GM12878 (cell line): ENCODE measurements around the gene GFRA1. TPM values are rescaled to one million over a fixed set of nuclear protein-coding genes. Genes with fewer than 3 reads are reported as not detected.

ENCODE experiments used
- ATAC-seq: fragments of 200-7000 bp; cut with Tn5 transposase; 3 replicates; pipeline ENCODE4 v1.9.1; 2020; ENCODE audit warnings: mild to moderate bottlenecking, moderate library complexity
- BruUV-seq: library from RNA; stranded (reverse); fragments of 400-500 nt; replicated peaks from 2 replicates; lab custom pipeline; 2021; lab: Mats Ljungman, UMichigan
- CTCF ChIA-PET: fragments of 300-600 bp; sonication (Branson Sonifier 250); formaldehyde crosslinking; extraction: SDS; loops from one replicate; lab custom pipeline; 2021; ENCODE audit warnings: inconsistent platforms; lab: Yijun Ruan, JAX
- POLR2A ChIA-PET: fragments of 350-600 bp; formaldehyde crosslinking; extraction: SDS; loops from one replicate; lab custom pipeline; 2021; ENCODE audit warnings: inconsistent platforms; lab: Charles Lee
- RAD21 ChIA-PET: fragments of 300-600 bp; sonication (Branson Sonifier 250); formaldehyde crosslinking; loops from one replicate; lab custom pipeline; 2023; ENCODE audit warnings: antibody characterized with exemption; ENCODE audit not compliant: unreplicated experiment; lab: Charles Lee
- SMC1A ChIA-PET: fragments of 300-600 bp; sonication (Branson Sonifier 250); formaldehyde crosslinking; loops from one replicate; lab custom pipeline; 2023; ENCODE audit not compliant: unreplicated experiment, uncharacterized antibody; lab: Charles Lee
- DNase-seq: peaks from one replicate; pipeline ENCODE4 v3.0.0-alpha.2; 2011; ENCODE audit warnings: low read depth, low spot score
- FAIRE-seq: peaks from 3 replicates; lab custom pipeline; 2011; peaks lifted over from hg19 to GRCh38; lab: Jason Lieb, UNC
- H2AFZ ChIP-seq: 2 replicates; pipeline ENCODE4 v1.6.0; 2011; ENCODE audit warnings: low read depth, low read length, control low read depth; ENCODE audit not compliant: control insufficient read depth
- H3K27ac ChIP-seq: 2 replicates; pipeline ENCODE4 v1.5.1; 2011; ENCODE audit warnings: control low read depth; ENCODE audit not compliant: control insufficient read depth, insufficient read depth
- H3K27me3 ChIP-seq, 2 experiments: replicated peaks in 1 of 2; 2 replicates each; pipeline versions ENCODE4 v1.6.0 to v1.6.1; 2011; ENCODE audit warnings: low read length in 1 of 2; ENCODE audit not compliant: control insufficient read depth in 2 of 2, insufficient read depth in 2 of 2
- H3K36me3 ChIP-seq, 2 experiments: 2 replicates each; pipeline ENCODE4 v1.5.1; 2011; ENCODE audit warnings: low read length in 1 of 2; ENCODE audit not compliant: control insufficient read depth in 2 of 2, insufficient read depth in 2 of 2
- H3K4me1 ChIP-seq: 2 replicates; pipeline ENCODE4 v1.6.1; 2011; ENCODE audit warnings: mild to moderate bottlenecking, low read length, moderate library complexity, mixed read lengths; ENCODE audit not compliant: control insufficient read depth, insufficient read depth
- H3K4me2 ChIP-seq: 2 replicates; pipeline ENCODE4 v1.6.0; 2011; ENCODE audit warnings: control low read depth; ENCODE audit not compliant: control insufficient read depth, insufficient read depth
- H3K4me3 ChIP-seq: fragments of 200-600 bp; sonication (generic); 2 replicates; pipeline ENCODE4 v1.5.1; 2016
- H3K79me2 ChIP-seq: 2 replicates; pipeline ENCODE4 v1.6.0; 2011; ENCODE audit warnings: low read length; ENCODE audit not compliant: control insufficient read depth, insufficient read depth
- H3K9ac ChIP-seq: 2 replicates; pipeline ENCODE4 v1.8.0; 2011; ENCODE audit warnings: low read length, control low read depth, mixed read lengths; ENCODE audit not compliant: control insufficient read depth, insufficient read depth
- H3K9me3 ChIP-seq: replicated peaks from 3 replicates; pipeline ENCODE4 v1.5.1; 2011; ENCODE audit warnings: mild to moderate bottlenecking, low read length; ENCODE audit not compliant: control insufficient read depth, insufficient read depth
- H4K20me1 ChIP-seq: 2 replicates; pipeline ENCODE4 v1.6.0; 2011; ENCODE audit not compliant: control insufficient read depth, insufficient read depth
- JUNB ChIP-seq: IDR thresholded peaks from 2 replicates; pipeline ENCODE4 v1.6.1; 2016; ENCODE audit warnings: antibody characterized with exemption, mild to moderate bottlenecking
- LARP7 ChIP-seq: fragments of 450-650 bp; IDR thresholded peaks from 2 replicates; pipeline ENCODE4 v1.6.1; 2017; ENCODE audit warnings: mild to moderate bottlenecking
- MTA2 ChIP-seq: fragments of 450-650 bp; IDR thresholded peaks from 2 replicates; pipeline ENCODE4 v1.6.1; 2016; ENCODE audit warnings: low read depth, mild to moderate bottlenecking, moderate library complexity
- POLR2AphosphoS2 ChIP-seq: IDR thresholded peaks from 2 replicates; pipeline ENCODE4 v1.6.1; 2011; ENCODE audit warnings: low read depth, mild to moderate bottlenecking, low read length, improper control_type of control experiment, moderate library complexity
- SPI1 ChIP-seq: IDR thresholded peaks from 2 replicates; pipeline ENCODE4 v1.6.1; 2011; ENCODE audit warnings: low read depth, mild to moderate bottlenecking, low read length, moderate library complexity, borderline replicate concordance; ENCODE audit not compliant: insufficient read depth
- SRF ChIP-seq, 2 experiments: IDR thresholded peaks; 2 replicates each; pipeline ENCODE4 v1.6.1; 2011; ENCODE audit warnings: low read depth in 2 of 2, low read length in 2 of 2, mild to moderate bottlenecking in 1 of 2, moderate library complexity in 1 of 2
- ZBED1 ChIP-seq: IDR thresholded peaks from 2 replicates; pipeline ENCODE4 v1.6.1; 2016; ENCODE audit warnings: borderline replicate concordance
- WGBS: methylation state at CpG from one replicate; pipeline ENCODE4 v1.1.6; 2016; ENCODE audit warnings: low lambda C conversion rate; ENCODE audit not compliant: insufficient replicate concordance, insufficient coverage; ENCODE audit errors: missing lambda C conversion rate; 5-methylcytosine and 5-hydroxymethylcytosine counted together
- in situ Hi-C: fragments of 300-500 bp; cut with MboI; formaldehyde crosslinking; loops from 9 replicates; pipeline ENCODE4 v1.14.3; 2018; ENCODE audit warnings: mixed read lengths
- intact Hi-C: fragments of 100-400 bp; cut with micrococcal nuclease; formaldehyde crosslinking; loops from one replicate; pipeline ENCODE4 v1.14.2; 2022; ENCODE audit not compliant: unreplicated experiment
- polyA plus RNA-seq, 11 experiments: library from polyadenylated mRNA; depleted of rRNA in 4 of 11; unstranded in 6 of 11; stranded (reverse) in 5 of 11; fragments of >200 nt; fragmentation: Nextera tagmentation in 4 of 11; fragmentation: Illumina TruSeq in 1 of 11; extraction: Ambion mirVana in 4 of 11; extraction: Trizol in 1 of 11; gene quantifications; 1 replicate in 1 of 11; 2 replicates in 10 of 11; pipeline versions ENCODE4 v1.2.1 to v1.2.3, GENCODE V29; 2011 to 2016; ENCODE audit warnings: inconsistent platforms in 2 of 11, missing spikeins in 2 of 11, low read depth in 1 of 11
- total RNA-seq, 4 experiments: library from RNA; depleted of rRNA in 3 of 4; stranded (reverse); fragments of >200 nt in 3 of 4; fragmentation: Illumina TruSeq in 1 of 4; extraction: Trizol in 1 of 4; gene quantifications; 2 replicates each; pipeline versions ENCODE4 v1.2.1 to v1.2.3, GENCODE V29; 2013 to 2021
- TF ChIP-seq, protein P1 (sequence below): IDR thresholded peaks from 2 replicates; pipeline ENCODE4 v1.6.1; 2012; ENCODE audit warnings: mild to moderate bottlenecking, low read depth, low read length

Gene GFRA1
- total and polyA plus RNA-seq, 10 of the 15 experiments (the other 5 are each of a cell fraction or from before 2014, with no cell fraction given): 0.05 to 0.19 TPM; not detected in 8

DNA sequence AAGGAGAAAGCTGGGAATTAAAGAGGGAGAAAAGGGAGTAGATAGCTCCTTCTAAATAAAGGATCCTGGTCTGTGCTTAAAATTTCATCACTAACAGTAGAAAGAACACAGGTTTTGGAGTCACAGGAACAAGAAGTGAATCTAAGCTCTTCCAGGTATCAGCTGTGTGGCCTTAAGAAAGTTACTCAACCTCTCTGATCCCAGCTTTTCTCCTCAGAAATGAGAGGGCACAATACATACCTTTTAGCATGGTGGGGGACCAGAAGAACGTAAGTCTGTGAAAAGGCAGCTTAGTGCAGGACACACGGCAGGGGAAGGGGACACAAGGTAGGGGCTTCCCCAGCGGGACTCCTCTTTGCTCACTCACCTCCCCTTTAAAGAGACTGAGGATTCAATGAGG, 13.4 kb downstream of the GFRA1 start (continued):
- no peak for TF ChIP-seq SPI1

DNA sequence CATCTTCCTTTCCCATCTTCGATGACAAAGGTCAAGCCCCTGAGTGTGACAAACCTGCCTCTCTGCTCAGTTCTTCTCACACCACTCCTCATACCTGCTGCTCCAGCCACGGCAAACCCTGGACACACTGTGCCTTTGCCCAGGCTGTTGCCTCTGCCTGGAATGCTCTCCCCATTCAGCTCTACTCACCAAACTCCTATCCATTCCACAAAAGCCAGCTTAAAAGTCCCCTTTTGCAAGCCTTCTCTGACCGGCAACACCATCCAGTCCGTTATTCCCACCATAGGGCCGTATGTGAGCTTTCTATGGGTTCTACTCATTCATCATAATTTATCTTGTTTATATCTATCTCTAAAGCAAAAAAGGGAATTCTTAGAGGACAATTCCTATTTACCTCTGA, 15.2 kb downstream of the GFRA1 start:
- Histone ChIP-seq H2AFZ (no peak overlapping the region), H3K9ac (no peak overlapping the region), H3K79me2 (no peaks in the 10 kb centered on the region), H3K4me2 (no peak overlapping the region), H3K36me3 (no peaks in the 10 kb centered on the region), H3K27me3 (peaks cover 0 to 2% of the 10 kb centered on the region in 2 experiments; a peak in 2 of 4 replicates), H3K27ac (no peak overlapping the region), H3K4me3 (no peak overlapping the region), H3K4me1 (no peaks in the 10 kb centered on the region), H3K9me3 (no peaks in the 10 kb centered on the region), H4K20me1 (no peaks in the 10 kb centered on the region)
- WGBS: 43% methylated on average over 5 of the region's 5 CpGs
- FAIRE-seq: no peak
- CTCF ChIA-PET: no interaction called here
- POLR2A ChIA-PET: no interaction called here
- RAD21 ChIA-PET: no interaction called here
- no peak for ATAC-seq
- in situ Hi-C loops (no loop called here), intact Hi-C loops (no loop called here)
- SMC1A ChIA-PET: no interaction called here
- DNase-seq: no peak
- TF ChIP-seq SRF (IDR thresholded peaks at IDR 0.05; ENCODE audit: low read depth in 2 of 2, low read length in 2 of 2) (no peak), LARP7 (no peak), ZBED1 (no peak), POLR2AphosphoS2 (no peak), MTA2 (no peak), JUNB (no peak)
- TF ChIP-seq, protein P1, sequence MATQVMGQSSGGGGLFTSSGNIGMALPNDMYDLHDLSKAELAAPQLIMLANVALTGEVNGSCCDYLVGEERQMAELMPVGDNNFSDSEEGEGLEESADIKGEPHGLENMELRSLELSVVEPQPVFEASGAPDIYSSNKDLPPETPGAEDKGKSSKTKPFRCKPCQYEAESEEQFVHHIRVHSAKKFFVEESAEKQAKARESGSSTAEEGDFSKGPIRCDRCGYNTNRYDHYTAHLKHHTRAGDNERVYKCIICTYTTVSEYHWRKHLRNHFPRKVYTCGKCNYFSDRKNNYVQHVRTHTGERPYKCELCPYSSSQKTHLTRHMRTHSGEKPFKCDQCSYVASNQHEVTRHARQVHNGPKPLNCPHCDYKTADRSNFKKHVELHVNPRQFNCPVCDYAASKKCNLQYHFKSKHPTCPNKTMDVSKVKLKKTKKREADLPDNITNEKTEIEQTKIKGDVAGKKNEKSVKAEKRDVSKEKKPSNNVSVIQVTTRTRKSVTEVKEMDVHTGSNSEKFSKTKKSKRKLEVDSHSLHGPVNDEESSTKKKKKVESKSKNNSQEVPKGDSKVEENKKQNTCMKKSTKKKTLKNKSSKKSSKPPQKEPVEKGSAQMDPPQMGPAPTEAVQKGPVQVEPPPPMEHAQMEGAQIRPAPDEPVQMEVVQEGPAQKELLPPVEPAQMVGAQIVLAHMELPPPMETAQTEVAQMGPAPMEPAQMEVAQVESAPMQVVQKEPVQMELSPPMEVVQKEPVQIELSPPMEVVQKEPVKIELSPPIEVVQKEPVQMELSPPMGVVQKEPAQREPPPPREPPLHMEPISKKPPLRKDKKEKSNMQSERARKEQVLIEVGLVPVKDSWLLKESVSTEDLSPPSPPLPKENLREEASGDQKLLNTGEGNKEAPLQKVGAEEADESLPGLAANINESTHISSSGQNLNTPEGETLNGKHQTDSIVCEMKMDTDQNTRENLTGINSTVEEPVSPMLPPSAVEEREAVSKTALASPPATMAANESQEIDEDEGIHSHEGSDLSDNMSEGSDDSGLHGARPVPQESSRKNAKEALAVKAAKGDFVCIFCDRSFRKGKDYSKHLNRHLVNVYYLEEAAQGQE: no peak
- BruUV-seq: no TSS peak
